Measurements from ENCODE around the gene SSR3.

SSR3 gene
- long read RNA-seq, transcript SSR3-201 (5 exons, 3,716 nt), result major isoform, 724 of 767 reads
- long read RNA-seq, transcript SSR3-204 (4 exons, 873 nt), result minor isoform, 9 of 767 reads
- long read RNA-seq, partial matches to known transcripts, result 1 of 767 reads
- long read RNA-seq, other reads (novel, unspliced or antisense), result 32 of 767 reads

DNA sequence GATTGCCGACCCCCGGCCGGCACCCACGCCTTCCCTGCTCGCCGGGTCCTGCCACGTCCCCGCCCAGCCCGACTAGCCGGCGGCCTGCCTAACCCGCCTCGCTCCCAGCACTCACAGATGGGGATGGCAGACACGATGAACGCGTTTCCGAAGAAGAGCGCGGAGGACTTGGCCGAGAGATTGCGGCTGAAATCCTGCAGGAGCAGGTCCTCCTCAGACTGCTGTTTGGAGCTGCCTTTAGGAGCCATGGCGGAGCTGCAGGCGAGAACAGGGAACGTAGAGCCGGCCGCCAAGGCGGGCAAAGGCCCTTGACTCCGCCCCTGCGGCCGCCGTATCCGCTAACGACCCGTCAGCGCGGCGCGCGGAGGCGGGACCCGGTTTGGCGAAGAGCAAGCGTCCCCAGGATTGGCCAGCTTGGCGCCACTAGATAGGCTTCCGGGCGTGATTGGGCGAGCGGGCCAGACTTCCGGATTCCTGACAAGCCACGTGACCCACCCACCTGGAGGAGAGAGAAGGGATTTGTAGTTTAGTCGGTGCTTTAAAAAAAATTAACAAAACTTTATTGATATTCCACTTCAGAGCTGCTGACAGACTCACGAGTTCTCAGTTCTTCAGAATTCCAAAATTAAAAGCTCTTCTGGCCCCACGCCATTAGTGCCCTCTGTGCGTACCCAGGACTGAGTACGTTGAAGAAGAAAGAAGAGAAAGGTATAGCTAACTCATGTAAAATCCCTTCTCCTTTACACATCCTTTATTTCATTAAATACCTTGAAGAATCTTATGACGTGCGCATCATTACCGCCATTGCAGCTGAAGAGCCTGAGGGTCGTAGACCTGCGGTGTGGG lies at the start of gene SSR3:
Gene SSR3, minus strand, starts transcription at position 276 of the 846 bp plus-strand sequence. Its CDS starts 28 bp downstream, at position 248.
- TF ChIP-seq POLR2AphosphoS5 (IDR thresholded peaks at IDR 0.05; ENCODE audit: low read depth) (peak; percentile 88), CTCF (IDR thresholded peaks at IDR 0.05; ENCODE audit: insufficient read depth, low read length) (no peak), GABPA (IDR thresholded peaks at IDR 0.05; ENCODE audit: low read depth) (peak; percentile 75), SPI1 (IDR thresholded peaks at IDR 0.05; ENCODE audit: borderline replicate concordance, low read depth) (peak; percentile 40; the same call in 1 of the 2 replicates)
- Histone ChIP-seq H3K27ac (replicated peaks) (peak within 1 kb of the TSS; percentile 86), H3K4me3 (replicated peaks; ENCODE audit: insufficient read depth, low read length) (peak within 1 kb of the TSS; percentile 89), H3K27me3 (ENCODE audit: insufficient read depth, poor library complexity, severe bottlenecking) (no peaks in the 10 kb centered on the region)
- peak; percentile 94 to 99 for DNase-seq (ENCODE audit: low read depth in 1 of 2, low spot score in 1 of 2)

DNA sequence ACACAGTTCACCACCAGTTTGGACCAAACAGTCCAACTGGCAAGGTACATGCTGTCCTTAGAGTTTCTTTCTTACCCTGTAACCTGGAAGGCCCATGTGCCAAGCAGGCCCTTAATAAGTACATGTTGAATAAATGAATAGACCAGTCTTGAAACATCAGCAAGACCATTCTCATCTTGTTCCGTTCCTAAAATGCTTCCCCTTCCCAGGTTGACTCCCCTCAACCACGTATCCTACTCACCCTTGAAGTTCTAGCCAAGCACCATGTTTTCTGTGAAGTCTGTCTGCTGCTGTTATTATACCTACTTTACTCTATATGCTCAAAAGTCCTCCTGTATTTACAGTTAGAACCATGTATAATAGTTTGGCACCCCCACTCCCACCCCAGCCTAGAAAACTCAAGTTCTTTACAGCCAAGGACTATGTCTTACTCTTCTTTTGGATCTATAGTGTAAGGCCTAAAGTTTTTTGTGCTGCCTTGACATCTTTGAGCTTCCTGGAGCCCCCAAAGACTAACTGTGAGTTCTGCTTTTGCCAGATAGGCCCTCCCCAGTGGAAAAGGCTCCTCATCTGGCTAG lies 49.2 kb upstream of the SSR3 start:
- H3K4me3 ChIP-seq (replicated peaks; ENCODE audit: insufficient read depth, low read length), result no peak overlapping the region
- DNase-seq (ENCODE audit: low read depth in 1 of 2, low spot score in 1 of 2), result no peak

DNA sequence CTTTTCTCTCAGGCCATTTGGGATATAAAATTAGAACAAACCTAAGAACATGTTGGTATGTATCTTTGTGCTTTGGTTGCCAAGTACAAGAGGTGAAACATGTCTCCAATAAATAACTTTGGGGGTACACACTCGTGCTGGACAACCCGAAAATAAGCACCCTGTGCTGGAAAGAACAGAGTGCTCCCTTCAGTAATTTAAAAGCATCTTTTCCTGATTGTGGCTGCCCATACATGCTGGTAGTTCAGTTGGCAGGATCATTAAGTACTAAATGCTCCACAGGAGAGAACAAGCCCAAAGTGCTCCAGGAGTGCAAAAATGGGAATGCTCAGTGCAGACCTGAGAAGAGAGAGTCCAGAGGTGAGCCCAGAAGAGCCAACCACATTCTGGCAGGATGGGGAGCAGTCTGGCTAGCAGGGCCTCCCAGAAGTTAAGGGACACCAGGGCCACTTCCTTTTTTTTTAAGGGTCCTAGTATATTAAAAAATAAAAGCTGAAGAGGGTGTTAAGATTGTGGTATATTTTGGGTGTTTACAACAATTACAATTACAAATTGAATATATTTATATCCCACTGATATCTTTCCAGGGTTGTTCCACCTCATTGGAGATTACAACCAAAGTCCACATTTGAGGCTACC lies 48.6 kb upstream of the SSR3 start:
- no peak for DNase-seq (ENCODE audit: low read depth in 1 of 2, low spot score in 1 of 2)
- TF ChIP-seq GABPA (IDR thresholded peaks at IDR 0.05; ENCODE audit: low read depth), result no peak
- TF ChIP-seq SPI1 (IDR thresholded peaks at IDR 0.05; ENCODE audit: borderline replicate concordance, low read depth), result peak; percentile 63
- Histone ChIP-seq H3K27ac (replicated peaks) (no peak overlapping the region), H3K4me3 (replicated peaks; ENCODE audit: insufficient read depth, low read length) (no peak overlapping the region), H3K27me3 (ENCODE audit: insufficient read depth, poor library complexity, severe bottlenecking) (no peaks in the 10 kb centered on the region)

More for the DNA sequence above, 49.2 kb upstream of the SSR3 start:
- TF ChIP-seq CTCF (IDR thresholded peaks at IDR 0.05; ENCODE audit: insufficient read depth, low read length) (no peak), POLR2AphosphoS5 (IDR thresholded peaks at IDR 0.05; ENCODE audit: low read depth) (no peak), SPI1 (IDR thresholded peaks at IDR 0.05; ENCODE audit: borderline replicate concordance, low read depth) (no peak), GABPA (IDR thresholded peaks at IDR 0.05; ENCODE audit: low read depth) (no peak)
- TF ChIP-seq, protein P1, sequence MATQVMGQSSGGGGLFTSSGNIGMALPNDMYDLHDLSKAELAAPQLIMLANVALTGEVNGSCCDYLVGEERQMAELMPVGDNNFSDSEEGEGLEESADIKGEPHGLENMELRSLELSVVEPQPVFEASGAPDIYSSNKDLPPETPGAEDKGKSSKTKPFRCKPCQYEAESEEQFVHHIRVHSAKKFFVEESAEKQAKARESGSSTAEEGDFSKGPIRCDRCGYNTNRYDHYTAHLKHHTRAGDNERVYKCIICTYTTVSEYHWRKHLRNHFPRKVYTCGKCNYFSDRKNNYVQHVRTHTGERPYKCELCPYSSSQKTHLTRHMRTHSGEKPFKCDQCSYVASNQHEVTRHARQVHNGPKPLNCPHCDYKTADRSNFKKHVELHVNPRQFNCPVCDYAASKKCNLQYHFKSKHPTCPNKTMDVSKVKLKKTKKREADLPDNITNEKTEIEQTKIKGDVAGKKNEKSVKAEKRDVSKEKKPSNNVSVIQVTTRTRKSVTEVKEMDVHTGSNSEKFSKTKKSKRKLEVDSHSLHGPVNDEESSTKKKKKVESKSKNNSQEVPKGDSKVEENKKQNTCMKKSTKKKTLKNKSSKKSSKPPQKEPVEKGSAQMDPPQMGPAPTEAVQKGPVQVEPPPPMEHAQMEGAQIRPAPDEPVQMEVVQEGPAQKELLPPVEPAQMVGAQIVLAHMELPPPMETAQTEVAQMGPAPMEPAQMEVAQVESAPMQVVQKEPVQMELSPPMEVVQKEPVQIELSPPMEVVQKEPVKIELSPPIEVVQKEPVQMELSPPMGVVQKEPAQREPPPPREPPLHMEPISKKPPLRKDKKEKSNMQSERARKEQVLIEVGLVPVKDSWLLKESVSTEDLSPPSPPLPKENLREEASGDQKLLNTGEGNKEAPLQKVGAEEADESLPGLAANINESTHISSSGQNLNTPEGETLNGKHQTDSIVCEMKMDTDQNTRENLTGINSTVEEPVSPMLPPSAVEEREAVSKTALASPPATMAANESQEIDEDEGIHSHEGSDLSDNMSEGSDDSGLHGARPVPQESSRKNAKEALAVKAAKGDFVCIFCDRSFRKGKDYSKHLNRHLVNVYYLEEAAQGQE (IDR thresholded peaks at IDR 0.05; ENCODE audit: insufficient replicate concordance, low read depth), result no peak
- H3K27me3 ChIP-seq (ENCODE audit: insufficient read depth, poor library complexity, severe bottlenecking), result no peaks in the 10 kb centered on the region
- H3K27ac ChIP-seq (replicated peaks), result no peak overlapping the region

GRCh38 chr3:156602424-156602823 lies 47.5 kb upstream of the SSR3 start:
- no peak overlapping the region for H3K27ac ChIP-seq (replicated peaks)
- no peak for DNase-seq (ENCODE audit: low read depth in 1 of 2, low spot score in 1 of 2)

More at GRCh38 chr3:156602424-156602823, 47.5 kb upstream of the SSR3 start:
- no peaks in the 10 kb centered on the region for H3K27me3 ChIP-seq (ENCODE audit: insufficient read depth, poor library complexity, severe bottlenecking)
- no peak for TF ChIP-seq POLR2AphosphoS5 (IDR thresholded peaks at IDR 0.05; ENCODE audit: low read depth)
- TF ChIP-seq CTCF (IDR thresholded peaks at IDR 0.05; ENCODE audit: insufficient read depth, low read length), result no peak
- TF ChIP-seq, protein P1 (IDR thresholded peaks at IDR 0.05; ENCODE audit: insufficient replicate concordance, low read depth), result no peak
- TF ChIP-seq GABPA (IDR thresholded peaks at IDR 0.05; ENCODE audit: low read depth), result no peak
- TF ChIP-seq SPI1 (IDR thresholded peaks at IDR 0.05; ENCODE audit: borderline replicate concordance, low read depth), result no peak
- H3K4me3 ChIP-seq (replicated peaks; ENCODE audit: insufficient read depth, low read length), result no peak overlapping the region

All from HL-60 (cell line).